Upper lobe of left lung (tissue), 6 donors: ENCODE measurements around the gene SIAH3. TPM values are rescaled to one million over a fixed set of nuclear protein-coding genes. Genes with fewer than 3 reads are reported as not detected.

Experiments
- ATAC-seq, 2 donors: fragments of 200-7000 bp; cut with Tn5 transposase; one replicate each; pipeline ENCODE4 v1.9.1; 2022; ENCODE audit warnings: mild to moderate bottlenecking in 2 of 2, moderate library complexity in 2 of 2; ENCODE audit not compliant: low FRiP score in 2 of 2
- DNase-seq, 2 donors: peaks; one replicate each; pipeline ENCODE4 v3.0.0-alpha.2; 2019 to 2020
- H3K27ac ChIP-seq, 4 donors: fragments of 200-600 bp; sonication (generic); one replicate each; pipeline ENCODE4 v1.5.1; 2016 to 2019
- H3K27me3 ChIP-seq, 4 donors: fragments of 200-600 bp; sonication (generic); one replicate each; pipeline ENCODE4 v1.5.1; 2017 to 2019
- H3K36me3 ChIP-seq, 4 donors: fragments of 200-600 bp; sonication (generic); one replicate each; pipeline ENCODE4 v1.5.1; 2016 to 2019
- H3K4me1 ChIP-seq, 4 donors: fragments of 200-600 bp; sonication (generic); one replicate each; pipeline ENCODE4 v1.5.1; 2018 to 2019
- H3K4me3 ChIP-seq, 4 donors: fragments of 200-600 bp; sonication (generic); one replicate each; pipeline ENCODE4 v1.5.1; 2017 to 2019; ENCODE audit warnings: mild to moderate bottlenecking in 2 of 4, moderate library complexity in 1 of 4
- H3K9me3 ChIP-seq, 4 donors: fragments of 200-600 bp; sonication (generic); one replicate each; pipeline ENCODE4 v1.5.1; 2018 to 2019
- CTCF ChIP-seq, 6 experiments: fragments of 450-650 bp in 4 of 6; fragments of 200-600 bp in 2 of 6; sonication (generic) in 2 of 6; IDR thresholded peaks; one replicate each; pipeline ENCODE4 v1.5.1; 2016 to 2019; ENCODE audit warnings: antibody characterized with exemption in 6 of 6
- EP300 ChIP-seq, 4 donors: sonication (generic); formaldehyde crosslinking; IDR thresholded peaks; one replicate each; pipeline ENCODE4 v1.5.1; 2017; ENCODE audit warnings: antibody characterized with exemption in 4 of 4, control low read depth in 2 of 4
- POLR2A ChIP-seq, 4 donors: fragments of 450-650 bp; IDR thresholded peaks; one replicate each; pipeline ENCODE4 v1.5.1; 2016 to 2017; ENCODE audit warnings: antibody characterized with exemption in 4 of 4, mild to moderate bottlenecking in 2 of 4
- POLR2AphosphoS5 ChIP-seq, 2 donors: sonication (generic); formaldehyde crosslinking; IDR thresholded peaks; one replicate each; pipeline ENCODE4 v1.5.1; 2017; ENCODE audit warnings: antibody characterized with exemption in 2 of 2
- WGBS, 2 donors: methylation state at CpG; one replicate each; pipeline ENCODE4 v1.1.5; 2017 to 2018; 5-methylcytosine and 5-hydroxymethylcytosine counted together
- total RNA-seq, 6 donors: library from RNA; depleted of rRNA in 4 of 6; stranded (reverse); fragments of >200 nt in 4 of 6; gene quantifications; one replicate each; pipeline versions ENCODE4 v1.1.0 to v1.2.1, GENCODE V29; 2016 to 2021
- donor health status: DM: no; HTN: no; CAD: no; lungs with moderate emphysema.
- donor health status: DM: no; HTN: yes; CAD: no; lungs with severe emphysema.

SIAH3 gene
- total RNA-seq, 6 donors from 2014 or later: under 0.01 to 0.39 (median 0.03) TPM; not detected in 1

- H3K27ac ChIP-seq: no peak overlapping the region
- TF ChIP-seq POLR2A (IDR thresholded peaks at IDR 0.05): no peak
- TF ChIP-seq EP300 (IDR thresholded peaks at IDR 0.05): no peak
- no peak for TF ChIP-seq POLR2AphosphoS5 (IDR thresholded peaks at IDR 0.05)
- TF ChIP-seq CTCF (IDR thresholded peaks at IDR 0.05): no peak
- no peaks in the 10 kb centered on the region for H3K36me3 ChIP-seq
- no peaks in the 10 kb centered on the region for H3K4me1 ChIP-seq
- no peak for DNase-seq
- no peaks in the 10 kb centered on the region for H3K27me3 ChIP-seq
- ATAC-seq: no peak
- no peaks in the 10 kb centered on the region for H3K9me3 ChIP-seq
- no peak overlapping the region for H3K4me3 ChIP-seq
Observed at GRCh38 chr13:45892513-45892912, 41.0 kb upstream of the SIAH3 start.

GRCh38 chr13:45889590-45890243 is 38.2 kb upstream of the SIAH3 start:
- TF ChIP-seq POLR2AphosphoS5 (IDR thresholded peaks at IDR 0.05) (no peak), CTCF (IDR thresholded peaks at IDR 0.05) (no peak), EP300 (IDR thresholded peaks at IDR 0.05) (no peak), POLR2A (IDR thresholded peaks at IDR 0.05) (no peak)
- Histone ChIP-seq H3K4me3 (no peak overlapping the region), H3K27me3 (no peaks in the 10 kb centered on the region), H3K36me3 (no peaks in the 10 kb centered on the region), H3K27ac (no peak overlapping the region), H3K4me1 (no peaks in the 10 kb centered on the region), H3K9me3 (no peaks in the 10 kb centered on the region)
- 89 to 90% methylated on average over 5 of the region's 5 CpGs for WGBS, 2 donors
- no peak for ATAC-seq
- no peak for DNase-seq

GRCh38 chr13:45886466-45886865 is 34.9 kb upstream of the SIAH3 start:
- 76 to 84% methylated on average over 7 of the region's 7 CpGs for WGBS, 2 donors
- no peak for DNase-seq
- Histone ChIP-seq H3K27me3 (no peaks in the 10 kb centered on the region), H3K9me3 (no peaks in the 10 kb centered on the region), H3K4me1 (no peaks in the 10 kb centered on the region), H3K4me3 (no peak overlapping the region), H3K27ac (no peak overlapping the region), H3K36me3 (no peaks in the 10 kb centered on the region)
- no peak for ATAC-seq
- TF ChIP-seq POLR2AphosphoS5 (IDR thresholded peaks at IDR 0.05): no peak
- no peak for TF ChIP-seq CTCF (IDR thresholded peaks at IDR 0.05)
- TF ChIP-seq POLR2A (IDR thresholded peaks at IDR 0.05): no peak
- TF ChIP-seq EP300 (IDR thresholded peaks at IDR 0.05): no peak

- Histone ChIP-seq H3K4me3 (no peak overlapping the region), H3K27me3 (no peaks in the 10 kb centered on the region), H3K9me3 (no peaks in the 10 kb centered on the region), H3K27ac (no peak overlapping the region), H3K36me3 (no peaks in the 10 kb centered on the region), H3K4me1 (no peaks in the 10 kb centered on the region)
- DNase-seq (no peak), ATAC-seq (no peak)
- TF ChIP-seq POLR2A (IDR thresholded peaks at IDR 0.05): no peak
- no peak for TF ChIP-seq CTCF (IDR thresholded peaks at IDR 0.05)
- no peak for TF ChIP-seq EP300 (IDR thresholded peaks at IDR 0.05)
- no peak for TF ChIP-seq POLR2AphosphoS5 (IDR thresholded peaks at IDR 0.05)
- WGBS, 2 donors: 91 to 92% methylated on average over 5 of the region's 5 CpGs
Observed at GRCh38 chr13:45885194-45885593, 33.6 kb upstream of the SIAH3 start.

- 80 to 82% methylated on average over 1 of the region's 1 CpG for WGBS, 2 donors
- TF ChIP-seq POLR2AphosphoS5 (IDR thresholded peaks at IDR 0.05) (no peak), EP300 (IDR thresholded peaks at IDR 0.05) (no peak), POLR2A (IDR thresholded peaks at IDR 0.05) (no peak), CTCF (IDR thresholded peaks at IDR 0.05) (no peak)
- DNase-seq (no peak), ATAC-seq (no peak)
- H3K27ac ChIP-seq: no peak overlapping the region
- H3K27me3 ChIP-seq: no peaks in the 10 kb centered on the region
- no peaks in the 10 kb centered on the region for H3K4me1 ChIP-seq
- H3K4me3 ChIP-seq: no peak overlapping the region
- no peaks in the 10 kb centered on the region for H3K36me3 ChIP-seq
- H3K9me3 ChIP-seq: no peaks in the 10 kb centered on the region
Observed at GRCh38 chr13:45882626-45883025, 31.1 kb upstream of the SIAH3 start.
